Liver (tissue), 9 donors: ENCODE results near the gene TRPT1. TPM values are rescaled to one million over a fixed set of nuclear protein-coding genes. Genes with fewer than 3 reads are reported as not detected.
A peak's percentile ranks its signal among the peaks of the same experiment; 100 is the strongest.

Experiments used
- DNase-seq: peaks from one replicate; pipeline ENCODE4 v3.0.0-alpha.2; 2017; ENCODE audit warnings: low spot score
- H3K27ac ChIP-seq, 2 donors: one replicate each; pipeline ENCODE4 v1.7.0; 2013; ENCODE audit warnings: inconsistent platforms in 2 of 2, low read length in 2 of 2, control low read depth in 1 of 2, low read depth in 1 of 2, mild to moderate bottlenecking in 1 of 2
- H3K27me3 ChIP-seq, 4 donors: one replicate each; pipeline versions ENCODE4 v1.6.1 to v1.7.0; 2013; ENCODE audit warnings: low read length in 3 of 4, inconsistent platforms in 1 of 4, mild to moderate bottlenecking in 1 of 4, moderate library complexity in 1 of 4; ENCODE audit not compliant: control insufficient read depth in 4 of 4, insufficient read depth in 4 of 4
- H3K36me3 ChIP-seq, 4 donors: one replicate each; pipeline versions ENCODE4 v1.6.1 to v1.7.0; 2013; ENCODE audit warnings: low read length in 3 of 4, mild to moderate bottlenecking in 3 of 4, low read depth in 1 of 4, moderate library complexity in 1 of 4; ENCODE audit not compliant: control insufficient read depth in 4 of 4, insufficient read depth in 3 of 4
- H3K4me1 ChIP-seq, 4 donors: one replicate each; pipeline versions ENCODE4 v1.6.1 to v1.7.0; 2013; ENCODE audit warnings: low read length in 3 of 4, mild to moderate bottlenecking in 3 of 4, moderate library complexity in 1 of 4; ENCODE audit not compliant: control insufficient read depth in 4 of 4, insufficient read depth in 4 of 4
- H3K4me3 ChIP-seq, 3 donors: one replicate each; pipeline versions ENCODE4 v1.6.1 to v1.7.0; 2013; ENCODE audit warnings: low read length in 3 of 3, control low read depth in 1 of 3, low read depth in 1 of 3, mild to moderate bottlenecking in 1 of 3
- H3K9ac ChIP-seq, 2 donors: one replicate each; pipeline ENCODE4 v1.7.0; 2013; ENCODE audit warnings: low read length in 2 of 2, mild to moderate bottlenecking in 2 of 2, moderate library complexity in 2 of 2, control low read depth in 1 of 2, low read depth in 1 of 2
- H3K9me3 ChIP-seq, 4 donors: one replicate each; pipeline versions ENCODE4 v1.6.1 to v1.7.0; 2013; ENCODE audit warnings: low read length in 3 of 4; ENCODE audit not compliant: control insufficient read depth in 4 of 4
- ATF3 ChIP-seq: IDR thresholded peaks from 2 replicates; pipeline ENCODE4 v1.6.1; 2016; ENCODE audit warnings: antibody characterized with exemption
- EGR1 ChIP-seq, 2 donors: IDR thresholded peaks; 2 replicates each; pipeline ENCODE4 v1.6.1; 2016 to 2018; ENCODE audit warnings: antibody characterized with exemption in 2 of 2, low read depth in 2 of 2
- FOXA1 ChIP-seq: IDR thresholded peaks from 2 replicates; pipeline ENCODE4 v1.6.1; 2016; ENCODE audit warnings: antibody characterized with exemption
- FOXA2 ChIP-seq: IDR thresholded peaks from 2 replicates; pipeline ENCODE4 v1.6.1; 2016; ENCODE audit warnings: antibody characterized with exemption
- GABPA ChIP-seq, 2 donors: IDR thresholded peaks in 1 of 2; conservative IDR thresholded peaks in 1 of 2; 2 replicates each; pipeline ENCODE4 v1.6.1; 2016; ENCODE audit warnings: antibody characterized with exemption in 2 of 2, mild to moderate bottlenecking in 1 of 2, moderate library complexity in 1 of 2
- HNF4A ChIP-seq, 2 donors: conservative IDR thresholded peaks; 2 replicates each; pipeline ENCODE4 v1.6.1; 2016; ENCODE audit warnings: antibody characterized with exemption in 2 of 2, mild to moderate bottlenecking in 2 of 2
- HNF4G ChIP-seq: IDR thresholded peaks from 2 replicates; pipeline ENCODE4 v1.6.1; 2016; ENCODE audit warnings: antibody characterized with exemption
- JUND ChIP-seq, 2 donors: IDR thresholded peaks; 2 replicates each; pipeline ENCODE4 v1.6.1; 2016; ENCODE audit warnings: antibody characterized with exemption in 2 of 2
- NR2F2 ChIP-seq: IDR thresholded peaks from 2 replicates; pipeline ENCODE4 v1.6.1; 2016; ENCODE audit warnings: antibody characterized with exemption
- RAD21 ChIP-seq, 2 donors: IDR thresholded peaks; 2 replicates each; pipeline ENCODE4 v1.6.1; 2016; ENCODE audit warnings: antibody characterized with exemption in 2 of 2, mild to moderate bottlenecking in 2 of 2
- RXRA ChIP-seq, 2 donors: IDR thresholded peaks; 2 replicates each; pipeline ENCODE4 v1.6.1; 2017 to 2018; ENCODE audit warnings: antibody characterized with exemption in 2 of 2, mild to moderate bottlenecking in 1 of 2
- SP1 ChIP-seq: IDR thresholded peaks from 2 replicates; pipeline ENCODE4 v1.6.1; 2018; ENCODE audit warnings: antibody characterized with exemption, mild to moderate bottlenecking
- TAF1 ChIP-seq: conservative IDR thresholded peaks from 2 replicates; pipeline ENCODE4 v1.6.1; 2016; ENCODE audit warnings: antibody characterized with exemption, mild to moderate bottlenecking
- YY1 ChIP-seq: IDR thresholded peaks from 2 replicates; pipeline ENCODE4 v1.6.1; 2016; ENCODE audit warnings: antibody characterized with exemption, mild to moderate bottlenecking
- WGBS: extraction: QIAGEN DNeasy Blood & Tissue Kit; methylation state at CpG from one replicate; pipeline ENCODE4 v1.1.7; 2013; 5-methylcytosine and 5-hydroxymethylcytosine counted together
- polyA plus RNA-seq, 2 donors: library from polyadenylated mRNA; stranded (reverse) in 1 of 2; unstranded in 1 of 2; fragments of 200-250 nt in 1 of 2; fragments of >200 nt in 1 of 2; fragmentation: Nextera tagmentation in 1 of 2; extraction: Ambion mirVana in 1 of 2; gene quantifications; one replicate each; pipeline versions ENCODE4 v1.2.1 to v1.2.3, GENCODE V29; 2013 to 2015
- total RNA-seq, 2 donors: library from RNA; depleted of rRNA; stranded (reverse); fragments of >200 nt; gene quantifications; one replicate each; pipeline ENCODE4 v1.2.3, GENCODE V29; 2014
- TF ChIP-seq, protein P1 (sequence below): IDR thresholded peaks from 2 replicates; pipeline ENCODE4 v1.6.1; 2016; ENCODE audit warnings: antibody characterized with exemption, mild to moderate bottlenecking
- TF ChIP-seq, protein P2 (sequence below): fragments of 150-350 bp; IDR thresholded peaks from 2 replicates; pipeline ENCODE4 v1.5.1; 2017; ENCODE audit warnings: improper control_type of control experiment, low read depth, low read length; ENCODE audit not compliant: missing input control
- TF ChIP-seq, protein P3 (sequence below): IDR thresholded peaks from 2 replicates; pipeline ENCODE4 v1.6.1; 2016; ENCODE audit warnings: antibody characterized with exemption
- TF ChIP-seq, protein P4 (sequence below): IDR thresholded peaks from 2 replicates; pipeline ENCODE4 v1.6.1; 2016; ENCODE audit warnings: antibody characterized with exemption
- donor health status: healthy.
- donor health status: healthy.
- donor health status: healthy.
- donor health status: healthy.
- donor health status: healthy.

The TRPT1 gene
- total and polyA plus RNA-seq, 4 donors = 14.0 to 37.8 (median 20.8) TPM

- no peaks in the 10 kb centered on the region for H3K9me3 ChIP-seq
- WGBS = under 1% methylated on average over 74 of the region's 74 CpGs
- peaks cover 2 to 25% (median 17%) of the 10 kb centered on the region in 4 donors for H3K4me1 ChIP-seq
- no peaks in the 10 kb centered on the region for H3K27me3 ChIP-seq
- TF ChIP-seq SP1 = peak; percentile 100
- TF ChIP-seq YY1 = peak; percentile 96
- no peak for TF ChIP-seq HNF4G
- TF ChIP-seq EGR1 (IDR thresholded peaks at IDR 0.05; ENCODE audit: low read depth in 2 of 2) = peak; percentile 94 to 98
- peak; percentile 56 to 72 for TF ChIP-seq GABPA (IDR thresholded peaks at IDR 0.05 in 1 of 2, conservative IDR thresholded peaks at IDR 0.05 in 1 of 2)
- no peak for TF ChIP-seq FOXA1
- TF ChIP-seq FOXA2 = no peak
- TF ChIP-seq HNF4A (conservative IDR thresholded peaks at IDR 0.05) = no peak
- peak; percentile 72 for TF ChIP-seq TAF1
- TF ChIP-seq ATF3 = peak; percentile 18
- TF ChIP-seq RXRA (IDR thresholded peaks at IDR 0.05) = peak in 1 of 2 donors; percentile 43
- peak in 1 of 2 donors; percentile 22 for TF ChIP-seq JUND (IDR thresholded peaks at IDR 0.05)
- TF ChIP-seq, protein P1, sequence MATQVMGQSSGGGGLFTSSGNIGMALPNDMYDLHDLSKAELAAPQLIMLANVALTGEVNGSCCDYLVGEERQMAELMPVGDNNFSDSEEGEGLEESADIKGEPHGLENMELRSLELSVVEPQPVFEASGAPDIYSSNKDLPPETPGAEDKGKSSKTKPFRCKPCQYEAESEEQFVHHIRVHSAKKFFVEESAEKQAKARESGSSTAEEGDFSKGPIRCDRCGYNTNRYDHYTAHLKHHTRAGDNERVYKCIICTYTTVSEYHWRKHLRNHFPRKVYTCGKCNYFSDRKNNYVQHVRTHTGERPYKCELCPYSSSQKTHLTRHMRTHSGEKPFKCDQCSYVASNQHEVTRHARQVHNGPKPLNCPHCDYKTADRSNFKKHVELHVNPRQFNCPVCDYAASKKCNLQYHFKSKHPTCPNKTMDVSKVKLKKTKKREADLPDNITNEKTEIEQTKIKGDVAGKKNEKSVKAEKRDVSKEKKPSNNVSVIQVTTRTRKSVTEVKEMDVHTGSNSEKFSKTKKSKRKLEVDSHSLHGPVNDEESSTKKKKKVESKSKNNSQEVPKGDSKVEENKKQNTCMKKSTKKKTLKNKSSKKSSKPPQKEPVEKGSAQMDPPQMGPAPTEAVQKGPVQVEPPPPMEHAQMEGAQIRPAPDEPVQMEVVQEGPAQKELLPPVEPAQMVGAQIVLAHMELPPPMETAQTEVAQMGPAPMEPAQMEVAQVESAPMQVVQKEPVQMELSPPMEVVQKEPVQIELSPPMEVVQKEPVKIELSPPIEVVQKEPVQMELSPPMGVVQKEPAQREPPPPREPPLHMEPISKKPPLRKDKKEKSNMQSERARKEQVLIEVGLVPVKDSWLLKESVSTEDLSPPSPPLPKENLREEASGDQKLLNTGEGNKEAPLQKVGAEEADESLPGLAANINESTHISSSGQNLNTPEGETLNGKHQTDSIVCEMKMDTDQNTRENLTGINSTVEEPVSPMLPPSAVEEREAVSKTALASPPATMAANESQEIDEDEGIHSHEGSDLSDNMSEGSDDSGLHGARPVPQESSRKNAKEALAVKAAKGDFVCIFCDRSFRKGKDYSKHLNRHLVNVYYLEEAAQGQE = no peak
- peak in 1 of 2 donors; percentile 52 for TF ChIP-seq RAD21 (IDR thresholded peaks at IDR 0.05)
- TF ChIP-seq, protein P2, sequence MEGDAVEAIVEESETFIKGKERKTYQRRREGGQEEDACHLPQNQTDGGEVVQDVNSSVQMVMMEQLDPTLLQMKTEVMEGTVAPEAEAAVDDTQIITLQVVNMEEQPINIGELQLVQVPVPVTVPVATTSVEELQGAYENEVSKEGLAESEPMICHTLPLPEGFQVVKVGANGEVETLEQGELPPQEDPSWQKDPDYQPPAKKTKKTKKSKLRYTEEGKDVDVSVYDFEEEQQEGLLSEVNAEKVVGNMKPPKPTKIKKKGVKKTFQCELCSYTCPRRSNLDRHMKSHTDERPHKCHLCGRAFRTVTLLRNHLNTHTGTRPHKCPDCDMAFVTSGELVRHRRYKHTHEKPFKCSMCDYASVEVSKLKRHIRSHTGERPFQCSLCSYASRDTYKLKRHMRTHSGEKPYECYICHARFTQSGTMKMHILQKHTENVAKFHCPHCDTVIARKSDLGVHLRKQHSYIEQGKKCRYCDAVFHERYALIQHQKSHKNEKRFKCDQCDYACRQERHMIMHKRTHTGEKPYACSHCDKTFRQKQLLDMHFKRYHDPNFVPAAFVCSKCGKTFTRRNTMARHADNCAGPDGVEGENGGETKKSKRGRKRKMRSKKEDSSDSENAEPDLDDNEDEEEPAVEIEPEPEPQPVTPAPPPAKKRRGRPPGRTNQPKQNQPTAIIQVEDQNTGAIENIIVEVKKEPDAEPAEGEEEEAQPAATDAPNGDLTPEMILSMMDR = peak; percentile 6
- peak; percentile 29 for TF ChIP-seq NR2F2
- TF ChIP-seq, protein P3, sequence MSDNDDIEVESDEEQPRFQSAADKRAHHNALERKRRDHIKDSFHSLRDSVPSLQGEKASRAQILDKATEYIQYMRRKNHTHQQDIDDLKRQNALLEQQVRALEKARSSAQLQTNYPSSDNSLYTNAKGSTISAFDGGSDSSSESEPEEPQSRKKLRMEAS = peak; percentile 94
- TF ChIP-seq, protein P4, sequence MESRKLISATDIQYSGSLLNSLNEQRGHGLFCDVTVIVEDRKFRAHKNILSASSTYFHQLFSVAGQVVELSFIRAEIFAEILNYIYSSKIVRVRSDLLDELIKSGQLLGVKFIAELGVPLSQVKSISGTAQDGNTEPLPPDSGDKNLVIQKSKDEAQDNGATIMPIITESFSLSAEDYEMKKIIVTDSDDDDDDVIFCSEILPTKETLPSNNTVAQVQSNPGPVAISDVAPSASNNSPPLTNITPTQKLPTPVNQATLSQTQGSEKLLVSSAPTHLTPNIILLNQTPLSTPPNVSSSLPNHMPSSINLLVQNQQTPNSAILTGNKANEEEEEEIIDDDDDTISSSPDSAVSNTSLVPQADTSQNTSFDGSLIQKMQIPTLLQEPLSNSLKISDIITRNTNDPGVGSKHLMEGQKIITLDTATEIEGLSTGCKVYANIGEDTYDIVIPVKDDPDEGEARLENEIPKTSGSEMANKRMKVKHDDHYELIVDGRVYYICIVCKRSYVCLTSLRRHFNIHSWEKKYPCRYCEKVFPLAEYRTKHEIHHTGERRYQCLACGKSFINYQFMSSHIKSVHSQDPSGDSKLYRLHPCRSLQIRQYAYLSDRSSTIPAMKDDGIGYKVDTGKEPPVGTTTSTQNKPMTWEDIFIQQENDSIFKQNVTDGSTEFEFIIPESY = peak; percentile 54
- peak within 1 kb of the TSS; percentile 76 to 87 for H3K9ac ChIP-seq
- DNase-seq = peak; percentile 99
- no peaks in the 10 kb centered on the region for H3K36me3 ChIP-seq
- H3K4me3 ChIP-seq = peak within 1 kb of the TSS; percentile 57 to 83 (median 65)
- H3K27ac ChIP-seq = peak within 1 kb of the TSS; percentile 92 to 95
Measured at GRCh38 chr11:64185693-64186491, 40.1 kb downstream of the TRPT1 start, which contains the start of gene STIP1. Gene STIP1 (plus strand): TSS chr11:64186171. CDS start chr11:64186262, 91 bp downstream.
